GM15510 (cell line): ENCODE data around the gene L3MBTL3.

Source experiments
- POLR2A ChIP-seq: IDR thresholded peaks from 3 replicates; pipeline ENCODE4 v1.6.1; 2011; ENCODE audit warnings: borderline replicate concordance; ENCODE audit not compliant: insufficient read length; ENCODE audit errors: extremely low read depth

L3MBTL3 gene

GRCh38 chr6:130018744-130019325 is 454 bp downstream of the L3MBTL3 start:
- TF ChIP-seq POLR2A: no peak

GRCh38 chr6:130019326-130020072 is 1.1 kb downstream of the L3MBTL3 start:
- no peak for TF ChIP-seq POLR2A

GRCh38 chr6:130020073-130020906 is 1.9 kb downstream of the L3MBTL3 start:
- TF ChIP-seq POLR2A: no peak

- TF ChIP-seq POLR2A: no peak
Observed at GRCh38 chr6:130020907-130021629, 2.7 kb downstream of the L3MBTL3 start.

GRCh38 chr6:130026859-130027258 is 8.5 kb downstream of the L3MBTL3 start:
- TF ChIP-seq POLR2A: no peak

- no peak for TF ChIP-seq POLR2A
Observed at GRCh38 chr6:130027948-130028347, 9.6 kb downstream of the L3MBTL3 start.

- TF ChIP-seq POLR2A: no peak
Observed at GRCh38 chr6:130029163-130029562, 10.8 kb downstream of the L3MBTL3 start.

- no peak for TF ChIP-seq POLR2A
Observed at GRCh38 chr6:130032758-130033340, 14.5 kb downstream of the L3MBTL3 start.

GRCh38 chr6:130033949-130034348 is 15.6 kb downstream of the L3MBTL3 start:
- TF ChIP-seq POLR2A: no peak

- no peak for TF ChIP-seq POLR2A
Observed at GRCh38 chr6:130034378-130035146, 16.2 kb downstream of the L3MBTL3 start.

GRCh38 chr6:130035211-130035610 is 16.8 kb downstream of the L3MBTL3 start:
- TF ChIP-seq POLR2A: no peak

- no peak for TF ChIP-seq POLR2A
Observed at GRCh38 chr6:130037207-130037811, 18.9 kb downstream of the L3MBTL3 start.

- no peak for TF ChIP-seq POLR2A
Observed at GRCh38 chr6:130041594-130041993, 23.2 kb downstream of the L3MBTL3 start.

- no peak for TF ChIP-seq POLR2A
Observed at GRCh38 chr6:130043344-130043743, 25.0 kb downstream of the L3MBTL3 start.

GRCh38 chr6:130045622-130046021 is 27.2 kb downstream of the L3MBTL3 start:
- TF ChIP-seq POLR2A: no peak
